ENCODE measurements around the gene HSPA1B.
"Not testable (repeated sequence)": the region's sequence is repeated elsewhere in the genome, so short reads cannot be mapped to it uniquely, and the experiment has no call there.

The HSPA1B gene

GRCh38 chr6:31817929-31818511, 9.5 kb upstream of the HSPA1B start:
- H3K4me1 ChIP-seq (ENCODE audit: control insufficient read depth, insufficient read depth, low read length); H3K9me3 ChIP-seq (ENCODE audit: control insufficient read depth, insufficient read depth, low read depth, low read length): not testable (repeated sequence)
- ChIA-PET POLR2A (interaction anchor here (0.7 to 2.4 kb wide), 3 partner anchors 9 to 12 kb away, joined by 7 to 20 read pairs (median 7); partner anchors contain the start of genes HSPA1B and LSM2), CTCF (interaction anchor here (0.5 to 1.2 kb wide), 2 partner anchors 11 to 28 kb away, joined by 3 read pairs; partner anchors contain the start of gene LSM2)
- peak overlapping the region; percentile 33 for H3K4me3 ChIP-seq (ENCODE audit: low read depth, low read length)
- peak overlapping the region; percentile 1; the same call in 1 of the 2 replicates for H3K27ac ChIP-seq (ENCODE audit: extremely low read depth, low read depth, low read length)
- peak; percentile 22; the same call in 1 of the 2 replicates for TF ChIP-seq EGR2 (tag by site-specific recombination; IDR thresholded peaks at IDR 0.05; ENCODE audit: low read depth)
- TF ChIP-seq ZNF600 (tag by site-specific recombination; IDR thresholded peaks at IDR 0.05), result 0 out of 2 replicates have a peak, but pooled peaks have one; percentile 28
- peak; percentile 78 for TF ChIP-seq ZNF121 (tag by site-specific recombination; IDR thresholded peaks at IDR 0.05)
- peak; percentile 60; the same call in 1 of the 2 replicates for TF ChIP-seq PRDM10 (tag by site-specific recombination; IDR thresholded peaks at IDR 0.05)
- peak; percentile 43; the same call in 1 of the 2 replicates for TF ChIP-seq ZFHX2 (tag by site-specific recombination; conservative IDR thresholded peaks at IDR 0.05)
- TF ChIP-seq SP7 (tag by site-specific recombination; IDR thresholded peaks at IDR 0.05), result 0 out of 2 replicates have a peak, but pooled peaks have one; percentile 6
- peaks cover 0 to 25% of the 10 kb centered on the region in 2 experiments; a peak in 1 of 3 replicates for H3K36me3 ChIP-seq (ENCODE audit: control insufficient read depth in 2 of 2, insufficient read depth in 1 of 2, low read length in 2 of 2)

- H3K27ac ChIP-seq (ENCODE audit: extremely low read depth, low read depth, low read length), result no peak overlapping the region; the same call in 1 of the 2 replicates
- POLR2A ChIA-PET, result interaction anchor here (0.5 to 1.5 kb wide), 7 partner anchors 10 to 146 kb away, joined by 3 to 7 read pairs (median 4); partner anchors contain the start of genes LSM2 and NEU1
- CTCF ChIA-PET, result interaction anchor here (1.0 to 1.4 kb wide), 3 partner anchors 13 to 139 kb away, joined by 3 to 4 read pairs (median 3); partner anchors contain the start of genes LSM2, LY6G5C and VARS1
Observed at GRCh38 chr6:31819871-31820299, 7.7 kb upstream of the HSPA1B start.

More at GRCh38 chr6:31819871-31820299, 7.7 kb upstream of the HSPA1B start:
- no peaks in the 10 kb centered on the region for H3K9me3 ChIP-seq (ENCODE audit: control insufficient read depth, insufficient read depth, low read depth, low read length)
- H3K4me1 ChIP-seq (ENCODE audit: control insufficient read depth, insufficient read depth, low read length), result no peaks in the 10 kb centered on the region; the same call in 1 of the 2 replicates
- peaks cover 0 to 25% of the 10 kb centered on the region in 2 experiments; a peak in 1 of 3 replicates for H3K36me3 ChIP-seq (ENCODE audit: control insufficient read depth in 2 of 2, insufficient read depth in 1 of 2, low read length in 2 of 2)
- H3K4me3 ChIP-seq (ENCODE audit: low read depth, low read length), result no peak overlapping the region
- TF ChIP-seq ZBTB6 (tag by site-specific recombination; IDR thresholded peaks at IDR 0.05) (no peak), PRDM10 (tag by site-specific recombination; IDR thresholded peaks at IDR 0.05) (0 out of 2 replicates have a peak, but pooled peaks have one; percentile 41), OSR2 (tag by site-specific recombination; IDR thresholded peaks at IDR 0.05) (peak; percentile 59)
